ENCODE results near the gene INSL3.

DNA sequence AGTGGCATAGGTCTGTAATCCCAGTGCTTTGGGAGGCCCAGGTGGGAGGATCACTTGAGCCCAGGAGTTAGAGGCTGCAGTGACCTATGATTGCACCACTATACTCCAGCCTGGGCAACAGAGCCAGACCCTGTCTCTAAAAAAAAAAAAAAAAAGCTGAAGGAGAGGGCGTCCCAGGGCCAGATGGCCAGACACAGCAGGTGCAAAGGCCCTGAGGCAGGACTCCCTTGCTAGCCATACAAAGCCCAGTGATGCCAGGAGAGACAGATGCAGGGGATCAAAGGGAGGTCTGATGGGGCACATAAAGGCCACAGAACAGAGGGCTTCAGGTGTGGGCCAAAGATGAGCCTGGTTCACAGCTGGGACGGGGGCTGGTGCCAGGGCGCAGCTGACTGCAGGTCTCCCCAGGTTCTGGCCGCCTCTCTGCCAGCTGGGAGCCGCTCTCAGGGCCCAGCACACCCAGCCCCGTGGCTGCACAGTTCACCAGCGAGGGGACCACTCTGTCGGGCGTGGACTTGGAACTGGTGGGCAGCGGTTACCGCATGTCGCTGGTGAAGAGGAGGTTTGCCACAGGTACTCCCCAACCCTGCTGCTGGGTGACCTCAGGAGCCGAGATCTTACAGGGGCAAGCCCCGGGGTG, 33.9 kb downstream of the INSL3 start:
- TF ChIP-seq, protein P1, sequence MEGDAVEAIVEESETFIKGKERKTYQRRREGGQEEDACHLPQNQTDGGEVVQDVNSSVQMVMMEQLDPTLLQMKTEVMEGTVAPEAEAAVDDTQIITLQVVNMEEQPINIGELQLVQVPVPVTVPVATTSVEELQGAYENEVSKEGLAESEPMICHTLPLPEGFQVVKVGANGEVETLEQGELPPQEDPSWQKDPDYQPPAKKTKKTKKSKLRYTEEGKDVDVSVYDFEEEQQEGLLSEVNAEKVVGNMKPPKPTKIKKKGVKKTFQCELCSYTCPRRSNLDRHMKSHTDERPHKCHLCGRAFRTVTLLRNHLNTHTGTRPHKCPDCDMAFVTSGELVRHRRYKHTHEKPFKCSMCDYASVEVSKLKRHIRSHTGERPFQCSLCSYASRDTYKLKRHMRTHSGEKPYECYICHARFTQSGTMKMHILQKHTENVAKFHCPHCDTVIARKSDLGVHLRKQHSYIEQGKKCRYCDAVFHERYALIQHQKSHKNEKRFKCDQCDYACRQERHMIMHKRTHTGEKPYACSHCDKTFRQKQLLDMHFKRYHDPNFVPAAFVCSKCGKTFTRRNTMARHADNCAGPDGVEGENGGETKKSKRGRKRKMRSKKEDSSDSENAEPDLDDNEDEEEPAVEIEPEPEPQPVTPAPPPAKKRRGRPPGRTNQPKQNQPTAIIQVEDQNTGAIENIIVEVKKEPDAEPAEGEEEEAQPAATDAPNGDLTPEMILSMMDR (IDR thresholded peaks at IDR 0.05 in 4 of 5, conservative IDR thresholded peaks at IDR 0.05 in 1 of 5): no peak
- TF ChIP-seq POLR2A (IDR thresholded peaks at IDR 0.05): no peak
